GM12872 (cell line): ENCODE data around the gene TRDN.

Experiments
- TF ChIP-seq, protein P1 (sequence below): IDR thresholded peaks from 3 replicates; pipeline ENCODE4 v1.5.1; 2011; ENCODE audit warnings: low read depth, mild to moderate bottlenecking, low read length, moderate library complexity; ENCODE audit not compliant: insufficient read depth

Gene TRDN

DNA sequence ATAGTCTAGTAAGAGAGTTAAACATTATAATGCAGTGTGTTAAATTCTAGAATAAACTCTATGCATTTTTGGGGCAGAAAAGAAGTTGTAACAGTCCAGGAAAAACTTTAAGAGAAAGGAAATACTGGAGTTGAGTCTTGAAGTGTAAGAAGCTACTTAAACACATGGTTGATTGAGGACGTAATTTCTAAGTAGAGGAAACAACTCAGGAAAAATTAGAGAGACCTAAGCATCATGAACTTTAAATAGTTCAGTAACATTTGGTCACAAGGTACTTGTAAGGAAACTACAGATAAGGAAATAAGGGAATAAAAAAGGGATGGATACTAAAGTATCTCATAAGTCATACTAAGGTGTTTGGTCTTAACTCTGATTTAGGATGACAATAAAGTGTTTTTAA lies 4.7 kb upstream of the TRDN start:
- TF ChIP-seq, protein P1, sequence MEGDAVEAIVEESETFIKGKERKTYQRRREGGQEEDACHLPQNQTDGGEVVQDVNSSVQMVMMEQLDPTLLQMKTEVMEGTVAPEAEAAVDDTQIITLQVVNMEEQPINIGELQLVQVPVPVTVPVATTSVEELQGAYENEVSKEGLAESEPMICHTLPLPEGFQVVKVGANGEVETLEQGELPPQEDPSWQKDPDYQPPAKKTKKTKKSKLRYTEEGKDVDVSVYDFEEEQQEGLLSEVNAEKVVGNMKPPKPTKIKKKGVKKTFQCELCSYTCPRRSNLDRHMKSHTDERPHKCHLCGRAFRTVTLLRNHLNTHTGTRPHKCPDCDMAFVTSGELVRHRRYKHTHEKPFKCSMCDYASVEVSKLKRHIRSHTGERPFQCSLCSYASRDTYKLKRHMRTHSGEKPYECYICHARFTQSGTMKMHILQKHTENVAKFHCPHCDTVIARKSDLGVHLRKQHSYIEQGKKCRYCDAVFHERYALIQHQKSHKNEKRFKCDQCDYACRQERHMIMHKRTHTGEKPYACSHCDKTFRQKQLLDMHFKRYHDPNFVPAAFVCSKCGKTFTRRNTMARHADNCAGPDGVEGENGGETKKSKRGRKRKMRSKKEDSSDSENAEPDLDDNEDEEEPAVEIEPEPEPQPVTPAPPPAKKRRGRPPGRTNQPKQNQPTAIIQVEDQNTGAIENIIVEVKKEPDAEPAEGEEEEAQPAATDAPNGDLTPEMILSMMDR, result no peak

DNA sequence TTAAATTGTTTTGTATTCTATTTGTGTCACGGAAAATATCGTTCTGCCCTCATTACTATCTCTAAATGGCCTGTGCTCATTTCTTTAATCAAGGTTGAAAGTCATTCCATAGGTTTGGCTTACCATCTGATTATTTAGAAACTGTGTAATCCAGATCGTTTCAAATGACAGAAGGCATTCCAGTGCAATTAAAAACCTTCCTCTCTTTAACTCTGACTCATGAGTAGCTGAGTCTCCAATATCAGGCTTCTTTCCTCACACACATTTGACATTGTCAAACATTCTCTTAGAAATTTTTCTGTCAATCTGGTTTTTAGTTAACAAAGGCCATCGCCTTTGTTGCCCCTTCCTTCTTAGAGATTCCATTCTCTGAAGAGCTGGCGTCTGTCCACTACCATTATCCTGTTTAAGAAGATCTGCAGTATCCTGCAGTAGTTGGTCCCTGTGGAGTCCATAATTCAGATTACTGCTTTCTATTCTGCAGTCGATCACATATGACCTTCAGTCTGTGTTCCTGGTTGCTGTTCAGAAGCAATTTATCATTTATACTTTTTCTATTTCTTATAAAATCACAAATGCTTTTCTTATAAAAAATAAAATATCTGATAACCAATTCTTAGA lies 3.9 kb upstream of the TRDN start:
- TF ChIP-seq, protein P1, result no peak

DNA sequence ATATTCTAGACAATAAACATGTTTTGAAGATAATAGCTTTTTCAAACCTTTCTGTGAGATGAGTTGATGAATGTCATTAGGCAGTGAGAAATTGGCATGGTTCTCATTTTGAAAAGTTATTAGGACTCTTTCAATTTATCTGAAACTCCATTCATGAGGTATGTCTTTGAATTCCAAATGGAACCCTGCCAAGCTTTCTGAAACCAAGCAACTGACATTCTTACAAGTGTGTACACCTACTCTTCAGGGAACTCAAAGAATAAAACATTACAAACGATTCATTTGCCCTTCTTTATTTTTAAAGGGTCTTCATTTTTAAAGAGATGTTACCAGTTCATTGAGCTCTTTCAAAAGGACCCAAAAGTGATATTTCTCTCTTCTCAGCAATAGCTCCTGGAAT lies 2.1 kb upstream of the TRDN start:
- TF ChIP-seq, protein P1, result no peak

DNA sequence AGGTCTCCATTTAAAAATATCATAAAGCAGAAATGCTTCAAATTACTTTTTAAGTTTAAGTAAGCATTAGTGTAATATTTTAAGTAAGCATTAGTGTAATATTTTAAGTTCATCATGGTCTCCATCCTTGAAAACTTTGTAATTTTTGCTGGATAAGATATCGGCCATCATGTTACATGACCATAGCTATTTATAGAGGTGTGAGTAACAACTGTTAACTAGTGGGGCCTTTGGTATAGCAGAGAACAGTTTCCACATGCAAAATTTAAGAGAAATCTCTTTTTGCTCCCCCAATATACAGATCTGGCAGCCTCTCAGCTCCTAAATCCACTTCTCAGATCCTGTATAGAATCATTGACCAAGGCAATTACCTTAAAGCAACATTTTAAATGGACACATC lies 468 bp downstream of the TRDN start:
- TF ChIP-seq, protein P1, result no peak

DNA sequence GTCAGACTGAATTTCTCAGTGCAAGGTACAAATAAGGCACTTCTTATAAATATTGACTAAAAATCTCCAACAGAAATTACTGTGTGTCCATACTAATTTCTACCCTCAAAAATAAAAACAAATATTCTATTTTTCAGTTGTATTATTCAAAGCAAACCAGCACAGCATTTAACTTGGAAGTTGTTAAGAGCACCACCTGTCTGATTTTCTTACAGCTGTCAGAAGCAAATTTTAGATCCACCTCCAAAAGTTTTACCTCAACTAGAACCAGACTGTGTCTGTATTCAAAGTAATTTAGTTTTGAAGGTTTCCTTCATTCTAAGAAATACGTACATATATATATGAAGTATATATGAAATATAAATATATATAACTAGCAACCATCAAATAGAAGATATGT lies 1.2 kb downstream of the TRDN start:
- TF ChIP-seq, protein P1, result no peak

DNA sequence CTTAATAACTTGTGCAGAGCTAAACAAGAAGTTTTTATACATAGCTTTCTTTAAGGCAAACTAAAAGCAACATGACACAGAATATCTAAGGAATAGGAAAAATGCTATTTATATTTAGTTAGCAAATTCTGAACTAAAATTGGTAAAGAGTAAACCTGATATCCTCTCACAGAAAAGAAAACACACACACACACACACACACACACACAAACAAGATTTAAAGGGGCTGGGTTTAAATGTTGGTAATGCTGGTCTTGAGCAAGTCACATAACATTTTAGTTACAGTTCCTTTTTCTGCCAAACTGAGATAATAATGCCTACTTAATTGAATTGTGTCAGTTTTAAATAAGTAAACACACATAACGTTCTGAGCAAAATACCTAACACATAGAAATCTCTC lies 1.6 kb downstream of the TRDN start:
- TF ChIP-seq, protein P1, result no peak

DNA sequence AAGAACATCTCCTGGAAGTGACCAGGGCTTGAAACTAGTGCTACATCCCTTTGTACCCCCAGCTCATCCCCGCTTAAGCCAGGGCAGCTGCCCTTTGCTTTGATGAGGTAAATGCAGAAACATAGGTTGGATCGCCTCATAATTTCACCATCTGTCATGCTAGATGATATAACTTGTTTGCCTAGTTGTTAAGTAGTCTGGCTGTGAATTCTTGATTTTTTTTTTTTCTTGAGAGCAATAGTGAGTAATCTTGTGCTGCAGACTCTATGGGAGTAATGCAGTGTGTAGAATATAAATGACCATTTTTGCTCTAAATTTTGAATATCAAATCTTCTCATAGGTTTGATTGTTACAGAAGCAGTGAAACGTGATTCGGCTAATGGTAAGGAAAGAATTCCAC lies 4.1 kb downstream of the TRDN start:
- TF ChIP-seq, protein P1, result no peak
